HG03045 (cell line): ENCODE measurements around the gene PIK3IP1.
"Not testable (repeated sequence)": the region's sequence is repeated elsewhere in the genome, so short reads cannot be mapped to it uniquely, and the experiment has no call there.

Experiments
- ATAC-seq: cut with Tn5 transposase; IDR thresholded peaks from one replicate; pipeline ENCODE4 v1.9.1; 2021; ENCODE audit warnings: mild to moderate bottlenecking, moderate library complexity; ENCODE audit not compliant: unreplicated experiment

Gene PIK3IP1

GRCh38 chr22:31292236-31292989 lies at the start of gene PIK3IP1:
TSS of gene PIK3IP1 (minus strand) at chr22:31292488. CDS start at chr22:31292344, 144 bp downstream.
- ATAC-seq: no peak

GRCh38 chr22:31341386-31342088 lies 49.2 kb upstream of the PIK3IP1 start:
- ATAC-seq: no peak

DNA sequence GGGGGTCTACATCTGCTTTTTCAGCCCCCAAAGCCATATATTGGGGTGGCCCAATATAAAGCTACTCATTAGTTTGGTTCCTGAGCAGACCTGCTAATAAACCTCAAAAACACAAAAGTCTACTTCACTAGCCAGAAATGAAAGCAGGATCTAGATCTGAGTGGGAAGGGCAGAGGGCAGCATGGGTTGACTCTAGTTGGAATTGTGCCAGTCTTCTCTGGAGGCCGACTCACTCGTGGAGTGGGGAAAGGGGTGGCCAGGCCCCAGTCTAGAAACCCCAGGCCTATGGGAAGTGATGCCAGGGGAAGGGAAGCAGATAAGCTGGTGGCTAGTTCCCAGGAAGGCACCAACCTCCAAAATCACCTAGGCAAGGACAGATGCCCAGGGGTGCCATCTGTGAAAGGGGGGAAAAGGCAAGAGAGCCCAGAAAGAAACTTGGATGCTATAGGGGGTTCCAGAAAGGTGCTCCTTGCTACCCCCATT lies 48.5 kb upstream of the PIK3IP1 start:
- ATAC-seq: no peak

DNA sequence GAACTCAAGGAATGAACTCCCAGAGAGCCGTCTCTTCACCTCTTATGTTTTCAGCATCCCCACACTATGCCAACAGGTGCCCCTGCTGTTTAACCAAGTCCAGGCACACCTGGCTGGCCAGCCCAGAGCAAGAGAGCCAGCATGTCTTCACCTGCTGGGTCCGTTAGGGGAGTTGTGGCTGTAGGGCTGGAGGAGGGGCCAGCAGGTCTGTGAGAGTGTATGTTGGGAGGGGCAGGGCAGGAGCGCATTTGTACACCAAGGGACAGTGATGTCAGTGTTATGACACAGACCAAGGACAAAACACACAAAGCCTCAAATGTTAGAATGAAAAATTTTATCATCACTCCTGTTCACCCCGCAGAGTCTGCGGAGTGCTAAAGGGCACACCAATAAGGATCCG lies 48.1 kb upstream of the PIK3IP1 start:
- no peak for ATAC-seq

DNA sequence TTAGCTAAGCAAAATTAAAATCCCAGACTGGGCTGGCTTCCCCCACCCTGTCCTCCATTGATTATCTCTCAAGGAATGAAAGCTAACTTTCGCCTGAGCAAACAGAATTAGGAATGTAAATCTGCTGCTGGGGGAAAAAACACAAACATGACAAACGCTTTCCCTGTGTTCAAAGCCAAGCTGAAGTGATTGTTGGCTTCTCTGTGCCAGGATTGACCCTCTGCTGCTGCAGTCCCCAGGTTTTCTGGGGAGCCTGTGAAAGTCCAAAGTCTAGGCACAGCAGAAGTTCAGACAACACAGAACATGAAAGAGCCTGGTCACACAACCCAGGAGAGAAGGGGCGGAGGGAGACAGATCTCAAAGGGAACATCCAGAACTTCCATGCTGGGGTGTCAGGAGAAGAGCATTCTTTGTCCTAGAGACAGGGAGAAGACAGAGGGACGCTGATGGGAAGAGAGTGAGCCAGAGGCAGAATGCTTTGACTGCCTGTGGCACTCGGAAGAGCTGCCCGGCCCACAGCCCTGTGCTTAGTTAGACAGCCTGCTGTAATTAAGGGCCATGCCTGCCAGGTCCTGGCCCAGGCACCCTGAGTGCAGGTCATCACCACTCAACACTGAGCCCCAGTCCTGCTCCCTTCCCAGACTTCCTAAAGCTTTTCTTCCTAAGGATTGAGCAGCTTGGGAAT lies 47.0 kb upstream of the PIK3IP1 start:
- ATAC-seq: no peak

DNA sequence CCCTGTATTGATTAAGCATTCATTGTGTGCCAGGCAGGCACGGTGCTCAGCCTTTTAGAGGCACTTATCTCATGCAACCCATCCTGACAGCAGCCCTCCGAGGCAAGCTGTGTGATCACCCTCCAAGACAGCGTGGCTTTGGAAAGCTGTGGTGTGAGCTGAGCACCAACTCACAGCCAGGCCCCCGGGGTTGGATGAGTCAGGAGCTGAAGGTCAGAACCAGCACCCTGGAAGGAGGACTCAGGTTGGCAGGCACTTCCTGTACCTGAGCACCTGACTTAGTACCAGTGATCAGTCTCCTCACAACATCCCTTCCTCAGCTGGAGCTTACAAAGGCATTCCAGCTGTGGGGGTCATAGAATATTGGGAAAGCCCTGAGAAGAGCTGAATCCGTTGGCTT lies 44.9 kb upstream of the PIK3IP1 start:
- no peak for ATAC-seq

GRCh38 chr22:31334329-31334728 lies 42.0 kb upstream of the PIK3IP1 start:
- ATAC-seq: no peak

- ATAC-seq: no peak
Observed at GRCh38 chr22:31333641-31334040, 41.4 kb upstream of the PIK3IP1 start.

- no peak for ATAC-seq
Observed at GRCh38 chr22:31332886-31333285, 40.6 kb upstream of the PIK3IP1 start.

DNA sequence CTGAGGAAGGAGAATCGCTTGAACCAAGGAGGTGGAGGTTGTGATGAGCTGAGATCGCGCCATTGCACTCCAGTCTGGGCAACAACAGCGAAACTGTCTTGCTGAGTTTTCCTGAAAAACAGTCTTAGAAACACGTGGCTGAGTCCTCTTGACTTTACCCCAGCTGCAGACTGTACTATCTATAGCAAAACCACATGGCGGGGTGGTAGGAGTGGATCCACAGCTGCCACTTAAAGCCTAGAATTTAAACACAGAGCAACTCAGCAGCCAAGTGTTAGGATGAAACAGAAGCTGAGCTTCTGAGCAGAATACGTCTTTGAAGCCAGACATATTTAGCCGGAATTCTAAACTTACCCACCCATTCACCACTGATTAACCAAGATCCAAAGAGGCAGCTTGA lies 39.7 kb upstream of the PIK3IP1 start:
- no peak for ATAC-seq

GRCh38 chr22:31329453-31330215 lies 37.3 kb upstream of the PIK3IP1 start:
- no peak for ATAC-seq

GRCh38 chr22:31329029-31329428 lies 36.7 kb upstream of the PIK3IP1 start:
- no peak for ATAC-seq

DNA sequence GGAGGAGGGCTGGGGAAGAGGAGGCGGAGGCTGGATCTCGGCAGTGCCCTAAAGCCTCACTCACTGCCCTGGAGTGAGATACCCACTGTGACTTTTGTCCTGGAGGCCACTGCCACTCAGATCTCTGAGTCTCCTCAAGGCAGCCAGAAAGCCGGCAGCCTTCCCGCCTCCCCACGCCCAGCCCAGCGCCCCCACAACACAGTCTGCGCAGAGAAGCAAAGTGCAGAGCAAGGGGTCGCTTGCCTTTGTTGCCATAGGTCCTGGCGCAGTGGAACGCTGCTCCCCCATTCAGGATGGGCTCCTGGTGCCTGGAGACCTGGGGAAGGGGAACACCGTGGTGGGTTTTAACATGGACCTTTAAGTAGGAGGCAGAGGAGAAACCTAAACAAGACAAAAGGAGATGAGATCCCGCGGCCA lies 36.3 kb upstream of the PIK3IP1 start:
- ATAC-seq: no peak

DNA sequence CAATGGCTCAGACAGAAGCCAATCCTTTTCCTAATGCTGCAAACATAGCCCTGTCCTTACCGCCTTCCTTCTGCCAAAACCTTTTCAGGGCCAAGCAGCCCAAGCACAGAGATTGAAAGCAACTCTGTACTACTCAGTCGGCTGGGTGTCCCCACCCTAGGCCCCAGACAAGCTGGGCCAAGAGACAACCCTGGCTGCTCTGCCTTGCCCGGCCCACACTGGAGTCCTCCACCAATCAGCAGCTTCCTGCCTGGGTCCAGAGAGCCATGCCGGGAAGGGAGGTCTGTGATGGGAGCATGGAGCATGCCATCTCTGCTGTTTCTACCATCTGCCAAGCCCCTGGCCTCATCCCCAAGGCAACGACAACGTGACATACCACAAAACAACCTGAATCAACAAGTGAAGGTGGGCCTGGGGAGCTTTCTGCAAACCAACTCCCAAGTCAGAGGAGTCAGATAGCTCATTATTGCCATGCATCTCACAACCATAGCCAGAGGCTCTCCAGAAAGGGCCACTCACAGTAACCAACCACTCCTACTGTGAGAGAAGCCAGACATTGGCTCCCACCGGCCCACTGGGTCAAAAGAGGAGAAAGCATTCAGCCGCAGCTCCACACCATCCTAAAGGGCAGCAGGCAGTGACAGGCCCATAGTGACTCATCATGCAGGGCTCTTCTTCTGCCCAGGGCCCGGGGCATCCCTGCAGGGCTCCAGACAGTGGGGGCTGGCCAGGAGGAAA lies 35.7 kb upstream of the PIK3IP1 start:
- no peak for ATAC-seq

- ATAC-seq: no peak
Observed at GRCh38 chr22:31326877-31327276, 34.6 kb upstream of the PIK3IP1 start.

DNA sequence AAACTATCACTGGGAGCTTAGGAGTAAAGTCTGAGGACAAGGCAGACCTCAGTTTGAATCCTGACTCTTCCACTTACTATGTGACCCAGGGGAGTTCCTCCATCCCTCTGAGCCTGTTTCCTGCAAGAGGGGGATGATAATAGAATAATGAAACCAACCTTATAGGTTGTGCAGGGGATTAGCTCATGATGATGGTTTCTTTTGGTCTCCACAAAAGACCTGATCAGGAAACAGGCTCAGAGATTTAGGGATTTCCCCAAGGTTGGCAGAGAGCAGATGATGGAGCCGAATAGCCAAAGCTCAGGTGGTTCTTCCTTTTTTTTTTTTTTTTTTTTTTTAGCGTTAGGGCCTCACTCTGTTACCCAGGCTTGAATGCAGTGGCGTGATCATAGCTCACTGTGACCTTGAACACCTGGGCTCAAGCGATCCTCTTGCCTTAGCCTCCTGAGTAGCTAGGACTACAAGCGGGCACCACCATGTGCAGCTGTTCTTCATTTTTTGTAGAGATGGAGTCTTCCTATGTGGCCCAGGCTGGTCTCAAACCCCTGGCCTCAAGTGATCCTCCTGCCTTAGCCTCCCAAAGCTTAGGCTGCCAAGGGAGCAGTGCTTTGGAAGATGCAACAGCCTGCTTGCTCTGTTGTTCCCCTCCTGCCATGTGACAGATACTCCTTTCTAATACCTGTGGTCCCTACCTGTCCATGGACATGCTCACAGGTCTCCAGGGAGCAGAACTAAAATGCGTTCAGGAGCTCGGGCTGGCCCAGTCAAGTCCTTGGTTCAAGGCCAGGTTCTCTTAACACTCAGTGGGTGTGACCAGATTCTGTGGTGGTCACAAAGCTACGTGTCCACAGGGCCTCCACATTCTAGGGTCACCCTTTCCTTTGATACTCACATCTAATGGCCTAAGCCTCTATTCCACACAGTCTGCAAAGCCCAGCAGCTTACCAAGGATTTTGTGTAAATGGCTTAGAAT lies 31.6 kb upstream of the PIK3IP1 start:
- no peak for ATAC-seq

- ATAC-seq: no peak
Observed at GRCh38 chr22:31321421-31321820, 29.1 kb upstream of the PIK3IP1 start.

- ATAC-seq: not testable (repeated sequence)
Observed at GRCh38 chr22:31314220-31314619, 21.9 kb upstream of the PIK3IP1 start.
